Loucy (cell line): Measurements from ENCODE around the gene KCNMA1.

Experiments
- H2AFZ ChIP-seq: fragments of 200-600 bp; sonication (generic); 2 replicates; pipeline ENCODE4 v1.6.0; 2016; ENCODE audit warnings: antibody characterized with exemption, mild to moderate bottlenecking, low read length, moderate library complexity
- H3F3A ChIP-seq: fragments of 200-600 bp; 2 replicates; pipeline ENCODE4 v1.6.0; 2016; ENCODE audit warnings: antibody characterized with exemption, low read depth, mild to moderate bottlenecking
- H3K27me3 ChIP-seq: fragments of 200-600 bp; sonication (generic); 2 replicates; pipeline ENCODE4 v1.6.1; 2014; ENCODE audit warnings: low read length, mild to moderate bottlenecking; ENCODE audit not compliant: insufficient read depth, poor library complexity, severe bottlenecking
- H3K36me3 ChIP-seq: fragments of 200-600 bp; sonication (generic); 2 replicates; pipeline ENCODE4 v1.6.1; 2016; ENCODE audit warnings: low read length; ENCODE audit not compliant: insufficient read depth
- H3K4me1 ChIP-seq: fragments of 200-600 bp; sonication (generic); 2 replicates; pipeline ENCODE4 v1.5.1; 2014; ENCODE audit warnings: low read length, mild to moderate bottlenecking; ENCODE audit not compliant: insufficient read depth, poor library complexity, severe bottlenecking
- H3K4me2 ChIP-seq: fragments of 200-600 bp; sonication (generic); 2 replicates; pipeline ENCODE4 v1.6.0; 2014; ENCODE audit warnings: antibody characterized with exemption, low read length, low read depth, mild to moderate bottlenecking; ENCODE audit not compliant: poor library complexity, severe bottlenecking
- H3K4me3 ChIP-seq: fragments of 200-600 bp; sonication (generic); 2 replicates; pipeline ENCODE4 v1.5.1; 2014; ENCODE audit warnings: low read length, mild to moderate bottlenecking, mixed read lengths; ENCODE audit not compliant: poor library complexity, severe bottlenecking
- H3K79me2 ChIP-seq: fragments of 200-600 bp; sonication (generic); 2 replicates; pipeline ENCODE4 v1.6.1; 2014; ENCODE audit warnings: low read length; ENCODE audit not compliant: insufficient read depth
- H3K9ac ChIP-seq: fragments of 200-600 bp; sonication (generic); 2 replicates; pipeline ENCODE4 v1.6.0; 2014; ENCODE audit warnings: mild to moderate bottlenecking, low read depth, low read length, moderate library complexity; ENCODE audit not compliant: poor library complexity, severe bottlenecking
- H3K9me2 ChIP-seq: fragments of 200-600 bp; sonication (generic); replicated peaks from 2 replicates; pipeline ENCODE4 v1.6.1; 2016; ENCODE audit warnings: low read depth, low read length, mixed read lengths
- H3K9me3 ChIP-seq: fragments of 200-600 bp; sonication (generic); 2 replicates; pipeline ENCODE4 v1.6.1; 2014; ENCODE audit warnings: mild to moderate bottlenecking, antibody characterized with exemption, low read length, low read depth; ENCODE audit not compliant: insufficient read depth
- H4K20me1 ChIP-seq: fragments of 200-600 bp; sonication (generic); 2 replicates; pipeline ENCODE4 v1.6.0; 2014; ENCODE audit warnings: antibody characterized with exemption, low read length, mild to moderate bottlenecking; ENCODE audit not compliant: insufficient read depth, poor library complexity, severe bottlenecking
- CTCF ChIP-seq: fragments of 200-600 bp; sonication (generic); conservative IDR thresholded peaks from 2 replicates; pipeline ENCODE4 v1.5.1; 2014; ENCODE audit warnings: mild to moderate bottlenecking, antibody characterized with exemption, low read length
- EZH2phosphoT487 ChIP-seq: fragments of 200-600 bp; IDR thresholded peaks from 2 replicates; pipeline ENCODE4 v1.6.1; 2018; ENCODE audit warnings: antibody characterized with exemption, mild to moderate bottlenecking, moderate library complexity, borderline replicate concordance

KCNMA1 gene

GRCh38 chr10:77628906-77629730 is 8.5 kb downstream of the KCNMA1 start:
- Histone ChIP-seq H3K27me3 (no peaks in the 10 kb centered on the region), H3K9ac (no peak overlapping the region), H2AFZ (no peak overlapping the region), H3K36me3 (no peaks in the 10 kb centered on the region), H3K9me2 (no peaks in the 10 kb centered on the region), H3F3A (no peaks in the 10 kb centered on the region), H3K4me2 (no peak overlapping the region), H3K79me2 (no peaks in the 10 kb centered on the region), H4K20me1 (no peaks in the 10 kb centered on the region), H3K4me3 (no peak overlapping the region), H3K9me3 (no peaks in the 10 kb centered on the region), H3K4me1 (no peaks in the 10 kb centered on the region)
- TF ChIP-seq CTCF (no peak), EZH2phosphoT487 (no peak)

- Histone ChIP-seq H3K4me1 (no peaks in the 10 kb centered on the region), H4K20me1 (no peaks in the 10 kb centered on the region), H3F3A (no peaks in the 10 kb centered on the region), H3K79me2 (no peaks in the 10 kb centered on the region), H3K4me3 (no peak overlapping the region), H3K27me3 (no peaks in the 10 kb centered on the region), H2AFZ (no peak overlapping the region), H3K9me2 (no peaks in the 10 kb centered on the region), H3K36me3 (no peaks in the 10 kb centered on the region), H3K9ac (no peak overlapping the region), H3K9me3 (no peaks in the 10 kb centered on the region), H3K4me2 (no peak overlapping the region)
- TF ChIP-seq CTCF (no peak), EZH2phosphoT487 (no peak)
Observed at GRCh38 chr10:77626266-77626935, 11.2 kb downstream of the KCNMA1 start.

GRCh38 chr10:77625379-77625778 is 12.2 kb downstream of the KCNMA1 start:
- H4K20me1 ChIP-seq, result no peaks in the 10 kb centered on the region
- no peak overlapping the region for H3K4me2 ChIP-seq
- peaks cover 7% of the 10 kb centered on the region for H3K4me1 ChIP-seq
- H3K36me3 ChIP-seq, result no peaks in the 10 kb centered on the region
- no peak overlapping the region for H3K4me3 ChIP-seq
- no peaks in the 10 kb centered on the region for H3K9me3 ChIP-seq
- no peaks in the 10 kb centered on the region for H3K27me3 ChIP-seq
- no peaks in the 10 kb centered on the region for H3K79me2 ChIP-seq
- no peak for TF ChIP-seq EZH2phosphoT487
- TF ChIP-seq CTCF, result no peak
- H3F3A ChIP-seq, result no peaks in the 10 kb centered on the region
- H2AFZ ChIP-seq, result no peak overlapping the region
- H3K9ac ChIP-seq, result no peak overlapping the region
- H3K9me2 ChIP-seq, result no peaks in the 10 kb centered on the region
